Ectodermal cell (in vitro differentiated cells): ENCODE data around the gene DBH.

ENCODE experiments used
- H3K27ac ChIP-seq: 2 replicates; pipeline ENCODE4 v1.7.0; 2013; ENCODE audit warnings: mild to moderate bottlenecking, low read depth, low read length; ENCODE audit not compliant: insufficient read depth, poor library complexity, severe bottlenecking
- H3K27me3 ChIP-seq: 2 replicates; pipeline ENCODE4 v1.7.0; 2013; ENCODE audit warnings: mild to moderate bottlenecking, low read length; ENCODE audit not compliant: insufficient read depth, control insufficient read depth, poor library complexity, severe bottlenecking
- H3K36me3 ChIP-seq: one replicate; pipeline ENCODE4 v1.7.0; 2013; ENCODE audit warnings: low read length; ENCODE audit not compliant: control insufficient read depth, insufficient read depth
- H3K4me1 ChIP-seq: one replicate; pipeline ENCODE4 v1.7.0; 2013; ENCODE audit warnings: low read length; ENCODE audit not compliant: control insufficient read depth, insufficient read depth
- H3K4me3 ChIP-seq: 2 replicates; pipeline ENCODE4 v1.7.0; 2013; ENCODE audit warnings: low read depth, low read length, control low read depth; ENCODE audit not compliant: insufficient read depth
- H3K9me3 ChIP-seq: 2 replicates; pipeline ENCODE4 v1.7.0; 2013; ENCODE audit warnings: mild to moderate bottlenecking, low read length, moderate library complexity; ENCODE audit not compliant: control insufficient read depth
- WGBS, 2 experiments: methylation state at CpG; one replicate each; pipeline ENCODE4 v1.1.7; 2013; ENCODE audit warnings: missing lambda C conversion rate in 2 of 2; 5-methylcytosine and 5-hydroxymethylcytosine counted together

DBH gene

DNA sequence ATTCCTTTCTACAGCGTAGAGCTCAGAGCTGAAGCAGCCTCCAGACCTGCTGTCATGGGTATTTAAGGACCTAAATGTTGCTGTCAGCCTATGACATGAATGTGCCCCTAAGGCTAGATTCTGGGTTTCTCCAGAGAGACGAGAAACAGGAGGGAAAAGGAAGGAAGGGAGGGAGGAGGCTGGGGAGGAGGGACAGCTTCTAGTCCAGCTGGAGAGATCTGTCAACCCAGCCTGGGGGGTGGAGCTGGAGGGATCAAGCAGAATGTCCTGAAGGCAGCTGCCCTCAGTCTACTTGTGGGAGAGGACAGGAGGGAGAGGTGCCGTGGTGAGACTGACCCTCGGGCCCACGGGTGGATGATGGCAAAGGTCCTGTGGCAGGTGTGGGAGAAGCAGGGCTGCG is 1.1 kb upstream of the DBH start:
- H3K9me3 ChIP-seq: no peaks in the 10 kb centered on the region
- no peak overlapping the region for H3K4me3 ChIP-seq
- H3K4me1 ChIP-seq: peaks cover 28% of the 10 kb centered on the region
- 87% methylated on average over 6 of the region's 6 CpGs for WGBS, 2 experiments
- H3K27me3 ChIP-seq: no peaks in the 10 kb centered on the region
- no peaks in the 10 kb centered on the region for H3K36me3 ChIP-seq
- H3K27ac ChIP-seq: no peak overlapping the region

GRCh38 chr9:133636902-133637301 is 739 bp downstream of the DBH start:
- H3K27me3 ChIP-seq: no peaks in the 10 kb centered on the region
- H3K4me3 ChIP-seq: no peak overlapping the region
- 93 to 95% methylated on average over 12 of the region's 12 CpGs for WGBS, 2 experiments
- H3K4me1 ChIP-seq: peaks cover 28% of the 10 kb centered on the region
- no peaks in the 10 kb centered on the region for H3K9me3 ChIP-seq
- no peaks in the 10 kb centered on the region for H3K36me3 ChIP-seq
- no peak overlapping the region for H3K27ac ChIP-seq

DNA sequence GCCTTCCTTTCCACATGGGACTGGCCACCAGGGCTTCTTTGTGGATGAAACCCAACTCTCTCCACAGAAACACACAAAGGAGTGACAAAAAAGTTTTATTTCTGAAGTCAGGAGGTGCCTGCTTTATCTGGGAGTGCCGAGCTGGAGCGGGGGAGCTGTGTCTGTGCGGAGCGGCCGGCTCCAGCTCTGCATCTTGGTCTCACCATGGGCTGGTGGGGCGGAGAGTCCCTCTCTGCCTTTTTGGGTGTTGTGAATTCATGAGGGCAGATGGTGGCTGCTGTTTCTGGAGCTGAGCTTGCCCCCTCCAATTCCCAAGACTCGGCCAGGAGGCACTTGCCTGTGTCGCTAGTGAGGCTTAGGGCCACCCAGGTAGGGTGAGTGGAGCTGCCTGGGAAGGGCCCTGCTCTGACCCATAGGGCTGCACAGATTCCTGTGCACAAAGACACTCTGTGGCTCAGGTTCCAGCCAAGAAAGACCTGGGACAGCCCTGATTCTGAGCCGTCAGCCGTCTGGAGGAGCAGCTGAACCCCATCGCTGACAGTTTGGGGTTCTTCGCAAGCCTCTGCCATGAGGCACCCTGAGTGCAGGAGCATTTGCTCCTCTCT is 1.4 kb downstream of the DBH start:
- H3K27ac ChIP-seq: no peak overlapping the region
- H3K4me1 ChIP-seq: peaks cover 28% of the 10 kb centered on the region
- WGBS, 2 experiments: 68 to 72% methylated on average over 12 of the region's 12 CpGs
- no peaks in the 10 kb centered on the region for H3K36me3 ChIP-seq
- H3K9me3 ChIP-seq: no peaks in the 10 kb centered on the region
- no peak overlapping the region for H3K4me3 ChIP-seq
- no peaks in the 10 kb centered on the region for H3K27me3 ChIP-seq

GRCh38 chr9:133638076-133638475 is 1.9 kb downstream of the DBH start:
- 64 to 65% methylated on average over 8 of the region's 8 CpGs for WGBS, 2 experiments
- Histone ChIP-seq H3K36me3 (no peaks in the 10 kb centered on the region), H3K4me3 (no peak overlapping the region), H3K27me3 (no peaks in the 10 kb centered on the region), H3K27ac (no peak overlapping the region), H3K4me1 (peaks cover 28% of the 10 kb centered on the region), H3K9me3 (no peaks in the 10 kb centered on the region)

GRCh38 chr9:133638711-133639110 is 2.5 kb downstream of the DBH start:
- no peaks in the 10 kb centered on the region for H3K9me3 ChIP-seq
- H3K4me1 ChIP-seq: peaks cover 26% of the 10 kb centered on the region
- H3K36me3 ChIP-seq: no peaks in the 10 kb centered on the region
- H3K4me3 ChIP-seq: no peak overlapping the region
- H3K27ac ChIP-seq: no peak overlapping the region
- H3K27me3 ChIP-seq: no peaks in the 10 kb centered on the region
- WGBS, 2 experiments: 81 to 84% methylated on average over 8 of the region's 8 CpGs

DNA sequence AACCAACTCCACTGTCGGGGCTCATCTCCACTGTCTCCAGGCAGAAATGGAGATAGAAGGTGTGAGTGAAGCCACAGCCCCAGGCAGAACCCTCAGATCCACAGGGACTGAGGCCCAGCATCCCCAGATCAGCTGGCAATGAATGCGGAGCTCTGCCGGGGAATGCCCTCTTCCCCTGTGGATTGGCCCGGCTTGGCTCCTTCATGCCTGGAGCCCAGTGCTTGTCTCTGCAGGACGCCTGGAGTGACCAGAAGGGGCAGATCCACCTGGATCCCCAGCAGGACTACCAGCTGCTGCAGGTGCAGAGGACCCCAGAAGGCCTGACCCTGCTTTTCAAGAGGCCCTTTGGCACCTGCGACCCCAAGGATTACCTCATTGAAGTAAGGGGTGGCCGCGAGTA is 3.5 kb downstream of the DBH start:
- Histone ChIP-seq H3K4me1 (peaks cover 17% of the 10 kb centered on the region), H3K36me3 (no peaks in the 10 kb centered on the region), H3K9me3 (no peaks in the 10 kb centered on the region), H3K27ac (no peak overlapping the region), H3K27me3 (no peaks in the 10 kb centered on the region), H3K4me3 (no peak overlapping the region)
- WGBS, 2 experiments: 79 to 81% methylated on average over 8 of the region's 8 CpGs

GRCh38 chr9:133640160-133640559 is 4.0 kb downstream of the DBH start:
- Histone ChIP-seq H3K4me1 (peaks cover 15% of the 10 kb centered on the region), H3K4me3 (no peak overlapping the region), H3K9me3 (no peaks in the 10 kb centered on the region), H3K36me3 (no peaks in the 10 kb centered on the region), H3K27me3 (no peaks in the 10 kb centered on the region), H3K27ac (no peak overlapping the region)
- WGBS, 2 experiments: 93 to 94% methylated on average over 7 of the region's 7 CpGs

DNA sequence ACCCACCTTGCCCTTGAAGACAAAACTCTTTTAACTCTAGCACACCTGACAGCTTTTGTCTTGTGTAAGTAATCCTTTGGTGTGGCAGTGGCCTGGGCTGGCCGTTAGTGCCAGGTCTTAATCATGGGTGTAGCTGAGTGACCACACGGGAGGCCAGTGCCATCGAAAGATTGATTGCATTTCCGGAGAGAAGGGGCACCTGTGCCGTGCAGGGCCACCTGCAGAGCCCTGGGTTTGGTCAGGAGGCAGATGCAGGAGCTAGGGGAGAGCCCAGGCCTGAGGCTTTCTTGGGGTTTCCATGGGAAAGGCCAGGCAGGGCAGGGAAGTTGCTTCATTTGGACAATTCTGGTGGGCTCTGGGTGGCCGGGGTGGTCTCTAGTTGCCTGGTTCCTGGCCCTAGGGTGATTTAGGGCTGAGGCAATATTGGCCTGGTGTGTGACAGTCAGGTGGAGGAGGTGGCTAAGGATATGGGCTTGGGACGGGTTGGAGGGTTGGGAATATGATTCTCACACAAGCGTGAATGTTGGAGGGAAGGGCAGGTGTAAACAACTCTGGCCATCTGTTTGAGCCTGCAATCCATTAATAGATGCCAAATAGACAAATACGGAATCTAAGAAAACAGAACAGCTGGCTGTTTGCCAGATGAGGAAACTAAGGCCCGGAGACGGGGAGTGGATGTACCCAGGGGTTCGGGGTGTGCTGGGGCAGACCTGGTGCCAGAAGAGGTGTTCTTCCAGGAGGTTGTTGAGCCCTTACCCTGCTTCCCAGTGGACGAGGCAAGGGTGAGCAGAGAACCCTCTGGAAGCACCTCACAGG is 4.6 kb downstream of the DBH start:
- H3K27me3 ChIP-seq: no peaks in the 10 kb centered on the region
- H3K4me3 ChIP-seq: no peak overlapping the region
- no peaks in the 10 kb centered on the region for H3K36me3 ChIP-seq
- 91 to 94% methylated on average over 13 of the region's 13 CpGs for WGBS, 2 experiments
- peaks cover 12% of the 10 kb centered on the region for H3K4me1 ChIP-seq
- H3K27ac ChIP-seq: no peak overlapping the region
- H3K9me3 ChIP-seq: no peaks in the 10 kb centered on the region

GRCh38 chr9:133641396-133641655 is 5.2 kb downstream of the DBH start:
- Histone ChIP-seq H3K4me1 (peaks cover 12% of the 10 kb centered on the region), H3K27me3 (no peaks in the 10 kb centered on the region), H3K9me3 (no peaks in the 10 kb centered on the region), H3K27ac (no peak overlapping the region), H3K36me3 (no peaks in the 10 kb centered on the region), H3K4me3 (no peak overlapping the region)
- WGBS, 2 experiments: 90 to 94% methylated on average over 7 of the region's 7 CpGs

- Histone ChIP-seq H3K27ac (no peak overlapping the region), H3K9me3 (no peaks in the 10 kb centered on the region), H3K4me1 (peaks cover 12% of the 10 kb centered on the region), H3K27me3 (no peaks in the 10 kb centered on the region), H3K36me3 (no peaks in the 10 kb centered on the region), H3K4me3 (no peak overlapping the region)
- WGBS, 2 experiments: 93 to 95% methylated on average over 25 of the region's 25 CpGs
Observed at GRCh38 chr9:133641861-133642595, 5.9 kb downstream of the DBH start.
